ENCODE results near the gene RNF7. TPM values are rescaled to one million over a fixed set of nuclear protein-coding genes. Genes with fewer than 3 reads are reported as not detected.
A peak's percentile ranks its signal among the peaks of the same experiment; 100 is the strongest.

RNF7 gene
- total RNA-seq, 4 donors from 2014 or later = 23.7 to 122 (median 58.5) TPM

- intact Hi-C loops (cut with DNase I; ENCODE audit: low total_unique reads) (no loop called here), in situ Hi-C loops (cut with MboI; ENCODE audit: low pct_ligation_motif_present in 1 of 4, low pct_unique_long_range_greater_than_20kb in 1 of 4, low sequenced_read_pairs in 3 of 4) (loop anchor here (25.0 kb wide), 4 partner anchors 126 to 424 kb away; no protein-coding TSS in a partner anchor)
- Histone ChIP-seq H3K27ac (no peak overlapping the region), H3K27me3 (no peaks in the 10 kb centered on the region), H3K4me3 (no peak overlapping the region), H3K4me1 (peaks cover 6 to 20% (median 17%) of the 10 kb centered on the region in 4 donors), H3K36me3 (no peaks in the 10 kb centered on the region), H3K9me3 (no peaks in the 10 kb centered on the region)
- 85 to 88% methylated on average over 4 to 7 of the region's 7 CpGs for WGBS, 2 donors (ENCODE audit: low coverage in 1 of 2)
- no peak for DNase-seq
- TF ChIP-seq, protein P1, sequence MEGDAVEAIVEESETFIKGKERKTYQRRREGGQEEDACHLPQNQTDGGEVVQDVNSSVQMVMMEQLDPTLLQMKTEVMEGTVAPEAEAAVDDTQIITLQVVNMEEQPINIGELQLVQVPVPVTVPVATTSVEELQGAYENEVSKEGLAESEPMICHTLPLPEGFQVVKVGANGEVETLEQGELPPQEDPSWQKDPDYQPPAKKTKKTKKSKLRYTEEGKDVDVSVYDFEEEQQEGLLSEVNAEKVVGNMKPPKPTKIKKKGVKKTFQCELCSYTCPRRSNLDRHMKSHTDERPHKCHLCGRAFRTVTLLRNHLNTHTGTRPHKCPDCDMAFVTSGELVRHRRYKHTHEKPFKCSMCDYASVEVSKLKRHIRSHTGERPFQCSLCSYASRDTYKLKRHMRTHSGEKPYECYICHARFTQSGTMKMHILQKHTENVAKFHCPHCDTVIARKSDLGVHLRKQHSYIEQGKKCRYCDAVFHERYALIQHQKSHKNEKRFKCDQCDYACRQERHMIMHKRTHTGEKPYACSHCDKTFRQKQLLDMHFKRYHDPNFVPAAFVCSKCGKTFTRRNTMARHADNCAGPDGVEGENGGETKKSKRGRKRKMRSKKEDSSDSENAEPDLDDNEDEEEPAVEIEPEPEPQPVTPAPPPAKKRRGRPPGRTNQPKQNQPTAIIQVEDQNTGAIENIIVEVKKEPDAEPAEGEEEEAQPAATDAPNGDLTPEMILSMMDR (IDR thresholded peaks at IDR 0.05) = no peak
- no peak for TF ChIP-seq POLR2A (IDR thresholded peaks at IDR 0.05)
- TF ChIP-seq EP300 (IDR thresholded peaks at IDR 0.05; ENCODE audit: low read depth) = no peak
- no peak for TF ChIP-seq POLR2AphosphoS5 (IDR thresholded peaks at IDR 0.05)
Observed at GRCh38 chr3:141735770-141736465, 2.2 kb upstream of the RNF7 start.

- Histone ChIP-seq H3K27ac (peak overlapping the region in 3 of 4 donors; percentile 96 to 99 (median 98)), H3K36me3 (no peaks in the 10 kb centered on the region), H3K9me3 (no peaks in the 10 kb centered on the region), H3K4me3 (no peak overlapping the region), H3K4me1 (peaks cover 13 to 31% (median 26%) of the 10 kb centered on the region in 4 donors), H3K27me3 (no peaks in the 10 kb centered on the region)
- TF ChIP-seq POLR2A (IDR thresholded peaks at IDR 0.05) = no peak
- TF ChIP-seq, protein P1 (IDR thresholded peaks at IDR 0.05) = no peak
- TF ChIP-seq EP300 (IDR thresholded peaks at IDR 0.05; ENCODE audit: low read depth) = no peak
- no peak for TF ChIP-seq POLR2AphosphoS5 (IDR thresholded peaks at IDR 0.05)
- intact Hi-C loops (cut with DNase I; ENCODE audit: low total_unique reads) = no loop called here
- in situ Hi-C loops (cut with MboI; ENCODE audit: low pct_ligation_motif_present in 1 of 4, low pct_unique_long_range_greater_than_20kb in 1 of 4, low sequenced_read_pairs in 3 of 4) = loop anchor here (25.0 kb wide), 4 partner anchors 125 to 425 kb away; no protein-coding TSS in a partner anchor
- WGBS, 2 donors (ENCODE audit: low coverage in 1 of 2) = 85 to 90% methylated on average over 7 to 10 of the region's 10 CpGs
- peak; percentile 10 for DNase-seq
Observed at GRCh38 chr3:141737093-141737492, 1.0 kb upstream of the RNF7 start.

DNA sequence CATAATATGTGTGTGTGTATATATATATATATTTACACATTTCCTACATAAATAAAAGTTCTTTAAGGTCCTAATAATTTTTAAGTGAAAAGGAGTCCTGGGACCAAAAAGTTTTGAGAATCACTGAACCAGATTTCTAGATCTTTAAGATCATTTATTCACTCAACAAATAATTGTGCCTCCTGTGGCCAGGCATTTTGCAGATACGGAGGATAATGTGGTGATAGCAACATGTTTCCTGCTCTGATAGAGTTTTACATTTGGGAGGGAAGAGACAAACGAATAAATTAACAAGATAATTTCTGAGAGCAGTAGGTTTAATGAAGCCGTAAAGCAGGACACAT lies 448 bp upstream of the RNF7 start:
- Histone ChIP-seq H3K27ac (peak overlapping the region; percentile 95 to 99 (median 97)), H3K27me3 (no peaks in the 10 kb centered on the region), H3K36me3 (no peaks in the 10 kb centered on the region), H3K4me3 (peak overlapping the region in 3 of 4 donors; percentile 11 to 82 (median 79)), H3K9me3 (no peaks in the 10 kb centered on the region), H3K4me1 (peaks cover 16 to 35% (median 28%) of the 10 kb centered on the region in 4 donors)
- TF ChIP-seq POLR2AphosphoS5 (IDR thresholded peaks at IDR 0.05) (no peak), POLR2A (IDR thresholded peaks at IDR 0.05) (no peak), EP300 (IDR thresholded peaks at IDR 0.05; ENCODE audit: low read depth) (no peak)
- TF ChIP-seq, protein P1 (IDR thresholded peaks at IDR 0.05) = no peak
- intact Hi-C loops (cut with DNase I; ENCODE audit: low total_unique reads) (loop anchor here (1.0 kb wide), 1 partner anchor 140 kb away; no protein-coding TSS in a partner anchor), in situ Hi-C loops (cut with MboI; ENCODE audit: low pct_ligation_motif_present in 1 of 4, low pct_unique_long_range_greater_than_20kb in 1 of 4, low sequenced_read_pairs in 3 of 4) (loop anchor here (25.0 kb wide), 4 partner anchors 125 to 425 kb away; no protein-coding TSS in a partner anchor)
- no peak for DNase-seq
- WGBS, 2 donors (ENCODE audit: low coverage in 1 of 2) = 0 to 1% methylated on average over 1 to 3 of the region's 3 CpGs

DNA sequence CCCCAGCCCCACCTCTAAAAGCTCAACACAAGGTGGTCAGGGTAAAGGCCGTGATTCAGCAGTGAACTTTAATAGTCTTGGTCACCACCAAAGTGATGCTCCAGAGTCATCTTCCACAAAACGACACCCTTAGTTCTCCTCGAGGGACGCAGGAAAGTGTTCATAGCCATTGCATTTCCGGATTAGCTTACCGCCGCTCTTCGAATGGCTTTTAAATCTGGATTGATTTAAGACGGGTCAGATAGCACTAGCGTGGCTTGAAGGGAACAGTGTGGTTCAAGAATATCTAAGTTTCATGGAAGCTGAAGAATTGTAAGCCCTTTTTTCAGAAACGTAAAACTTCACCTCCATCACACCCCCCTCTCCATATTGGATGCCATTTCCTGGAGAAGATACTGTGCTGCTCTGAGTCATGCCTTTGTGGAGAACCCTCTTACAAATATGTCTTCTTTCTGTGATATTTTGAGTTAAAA lies 829 bp downstream of the RNF7 start:
- in situ Hi-C loops (cut with MboI; ENCODE audit: low pct_ligation_motif_present in 1 of 4, low pct_unique_long_range_greater_than_20kb in 1 of 4, low sequenced_read_pairs in 3 of 4) (loop anchor here (25.0 kb wide), 4 partner anchors 123 to 427 kb away; no protein-coding TSS in a partner anchor), intact Hi-C loops (cut with DNase I; ENCODE audit: low total_unique reads) (loop anchor here (1.0 kb wide), 1 partner anchor 138 kb away; no protein-coding TSS in a partner anchor)
- Histone ChIP-seq H3K27me3 (no peaks in the 10 kb centered on the region), H3K4me3 (peak overlapping the region; percentile 79 to 82 (median 81)), H3K36me3 (no peaks in the 10 kb centered on the region), H3K27ac (peak overlapping the region; percentile 95 to 99 (median 97)), H3K9me3 (no peaks in the 10 kb centered on the region), H3K4me1 (peaks cover 18 to 46% (median 34%) of the 10 kb centered on the region in 4 donors)
- DNase-seq = no peak
- TF ChIP-seq EP300 (IDR thresholded peaks at IDR 0.05; ENCODE audit: low read depth) (no peak), POLR2A (IDR thresholded peaks at IDR 0.05) (peak; percentile 37), POLR2AphosphoS5 (IDR thresholded peaks at IDR 0.05) (peak in 2 of 3 donors; percentile 59 to 67)
- TF ChIP-seq, protein P1 (IDR thresholded peaks at IDR 0.05) = no peak
- 0% methylated on average over 11 of the region's 11 CpGs; no CpG with 5 or more reads in 1 of the 2 donors for WGBS, 2 donors (ENCODE audit: low coverage in 1 of 2)

Data from transverse colon (tissue), 4 donors.